Trophoblast cell (in vitro differentiated cells and primary cell): ENCODE measurements around the gene GLIS2.
A peak's percentile ranks its signal among the peaks of the same experiment; 100 is the strongest.

ENCODE experiments used
- DNase-seq, 2 donors: peaks; one replicate each; pipeline ENCODE4 v3.0.0-alpha.2; 2016
- H2AFZ ChIP-seq: 2 replicates; pipeline ENCODE4 v1.6.1; 2013; ENCODE audit warnings: low read length, moderate library complexity, mild to moderate bottlenecking; ENCODE audit not compliant: insufficient read depth, poor library complexity
- H2AK5ac ChIP-seq: 2 replicates; pipeline ENCODE4 v1.6.1; 2013; ENCODE audit warnings: mild to moderate bottlenecking, low read length
- H2BK120ac ChIP-seq: 2 replicates; pipeline ENCODE4 v1.6.1; 2013; ENCODE audit warnings: low read length, mild to moderate bottlenecking, moderate library complexity; ENCODE audit not compliant: insufficient read depth, poor library complexity
- H2BK12ac ChIP-seq: 2 replicates; pipeline ENCODE4 v1.6.1; 2013; ENCODE audit warnings: mild to moderate bottlenecking, low read length, moderate library complexity
- H2BK5ac ChIP-seq: 2 replicates; pipeline ENCODE4 v1.6.1; 2013; ENCODE audit warnings: low read length, low read depth, moderate library complexity, mild to moderate bottlenecking; ENCODE audit not compliant: poor library complexity
- H3K14ac ChIP-seq: 2 replicates; pipeline ENCODE4 v1.6.1; 2013; ENCODE audit warnings: mild to moderate bottlenecking, low read length
- H3K18ac ChIP-seq: 2 replicates; pipeline ENCODE4 v1.6.1; 2013; ENCODE audit warnings: mild to moderate bottlenecking, low read length
- H3K23ac ChIP-seq: 2 replicates; pipeline ENCODE4 v1.6.1; 2013; ENCODE audit warnings: low read length
- H3K27ac ChIP-seq: 2 replicates; pipeline ENCODE4 v1.5.1; 2013; ENCODE audit warnings: low read depth, mild to moderate bottlenecking, inconsistent platforms, low read length, moderate library complexity
- H3K27me3 ChIP-seq: 2 replicates; pipeline ENCODE4 v1.6.1; 2013; ENCODE audit warnings: inconsistent platforms, mild to moderate bottlenecking, low read length, moderate library complexity; ENCODE audit not compliant: insufficient read depth
- H3K36me3 ChIP-seq, 2 experiments: 1 replicate in 1 of 2; 2 replicates in 1 of 2; pipeline ENCODE4 v1.6.1; 2013; ENCODE audit warnings: low read length in 2 of 2, mild to moderate bottlenecking in 2 of 2, moderate library complexity in 1 of 2; ENCODE audit not compliant: insufficient read depth in 2 of 2, control insufficient read depth in 1 of 2
- H3K4ac ChIP-seq: 2 replicates; pipeline ENCODE4 v1.6.1; 2013; ENCODE audit warnings: low read depth, mild to moderate bottlenecking, low read length, moderate library complexity
- H3K4me1 ChIP-seq, 2 experiments: 1 replicate in 1 of 2; 2 replicates in 1 of 2; pipeline ENCODE4 v1.6.1; 2013; ENCODE audit warnings: low read length in 2 of 2, mild to moderate bottlenecking in 2 of 2, moderate library complexity in 1 of 2; ENCODE audit not compliant: insufficient read depth in 2 of 2, control insufficient read depth in 1 of 2
- H3K4me2 ChIP-seq: 2 replicates; pipeline ENCODE4 v1.6.1; 2013; ENCODE audit warnings: inconsistent platforms, mild to moderate bottlenecking, low read length, moderate library complexity
- H3K4me3 ChIP-seq: 2 replicates; pipeline ENCODE4 v1.5.1; 2013; ENCODE audit warnings: mild to moderate bottlenecking, low read depth, low read length, inconsistent platforms
- H3K79me1 ChIP-seq: one replicate; pipeline ENCODE4 v1.6.1; 2013; ENCODE audit warnings: low read length
- H3K79me2 ChIP-seq: 2 replicates; pipeline ENCODE4 v1.6.1; 2013; ENCODE audit warnings: low read length, mild to moderate bottlenecking; ENCODE audit not compliant: control insufficient read depth, insufficient read depth, poor library complexity
- H3K9ac ChIP-seq: 2 replicates; pipeline ENCODE4 v1.6.1; 2013; ENCODE audit warnings: mild to moderate bottlenecking, low read length
- H3K9me3 ChIP-seq: 2 replicates; pipeline ENCODE4 v1.6.1; 2013; ENCODE audit warnings: low read depth, mild to moderate bottlenecking, control low read depth, inconsistent platforms, low read length; ENCODE audit not compliant: insufficient read depth
- H4K12ac ChIP-seq: 2 replicates; pipeline ENCODE4 v1.6.1; 2013; ENCODE audit warnings: low read depth, mild to moderate bottlenecking, low read length, moderate library complexity
- H4K8ac ChIP-seq: 2 replicates; pipeline ENCODE4 v1.6.1; 2013; ENCODE audit warnings: low read depth, mild to moderate bottlenecking, low read length, moderate library complexity
- H4K91ac ChIP-seq: one replicate; pipeline ENCODE4 v1.6.1; 2013; ENCODE audit warnings: low read depth, mild to moderate bottlenecking, low read length, moderate library complexity
- WGBS: extraction: QIAGEN DNeasy Blood & Tissue Kit; methylation state at CpG from one replicate; pipeline ENCODE4 v1.1.7; 2013; ENCODE audit warnings: missing lambda C conversion rate; ENCODE audit not compliant: insufficient read length, insufficient coverage; ENCODE audit errors: extremely low coverage; 5-methylcytosine and 5-hydroxymethylcytosine counted together

Gene GLIS2

DNA sequence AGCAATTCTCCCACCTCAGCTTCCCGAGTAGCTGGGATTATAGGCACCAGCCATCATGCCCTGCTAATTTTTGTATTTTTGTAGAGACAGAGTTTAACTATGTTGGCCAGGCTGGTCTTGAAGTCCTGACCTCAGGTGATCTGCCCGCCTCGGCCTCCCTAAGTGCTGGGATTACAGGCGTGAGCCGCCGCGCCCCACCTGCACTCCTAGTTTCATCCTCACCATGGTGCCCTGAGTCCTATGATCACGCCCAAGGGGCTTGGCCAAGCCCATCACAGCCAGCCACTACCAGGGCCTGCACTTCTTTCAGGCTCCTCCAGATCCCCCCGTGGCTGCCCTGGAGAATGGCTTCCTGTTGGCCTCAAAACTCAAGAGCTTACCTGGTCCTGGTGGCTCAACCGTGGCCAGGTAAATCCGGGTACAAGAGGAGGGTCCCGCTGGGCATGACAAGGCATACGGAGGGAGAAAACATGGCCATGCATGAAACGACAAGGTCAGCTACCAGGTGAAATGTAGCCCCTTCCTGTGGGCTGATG, 22.6 kb upstream of the GLIS2 start:
- no peak for DNase-seq
- Histone ChIP-seq H4K91ac (peak overlapping the region; percentile 21), H3K4me2 (no peak overlapping the region), H3K4me3 (no peak overlapping the region), H4K12ac (no peak overlapping the region), H2AFZ (peak overlapping the region; percentile 14), H2BK120ac (peak overlapping the region; percentile 77), H2AK5ac (peak overlapping the region; percentile 73), H3K14ac (peak overlapping the region; percentile 82), H3K4ac (peak overlapping the region; percentile 10), H3K27ac (peak overlapping the region; percentile 63), H2BK12ac (peak overlapping the region; percentile 93), H3K4me1 (peaks cover 38 to 42% of the 10 kb centered on the region in 2 experiments), H3K9ac (no peak overlapping the region), H3K79me2 (peaks cover 6% of the 10 kb centered on the region), H3K36me3 (no peaks in the 10 kb centered on the region), H3K27me3 (no peaks in the 10 kb centered on the region), H4K8ac (peak overlapping the region; percentile 34), H3K23ac (no peak overlapping the region), H3K79me1 (peaks cover 21% of the 10 kb centered on the region), H3K18ac (peak overlapping the region; percentile 57), H2BK5ac (peak overlapping the region; percentile 60), H3K9me3 (no peaks in the 10 kb centered on the region)
- WGBS, result no CpG with 5 or more reads among the region's 14 CpGs

DNA sequence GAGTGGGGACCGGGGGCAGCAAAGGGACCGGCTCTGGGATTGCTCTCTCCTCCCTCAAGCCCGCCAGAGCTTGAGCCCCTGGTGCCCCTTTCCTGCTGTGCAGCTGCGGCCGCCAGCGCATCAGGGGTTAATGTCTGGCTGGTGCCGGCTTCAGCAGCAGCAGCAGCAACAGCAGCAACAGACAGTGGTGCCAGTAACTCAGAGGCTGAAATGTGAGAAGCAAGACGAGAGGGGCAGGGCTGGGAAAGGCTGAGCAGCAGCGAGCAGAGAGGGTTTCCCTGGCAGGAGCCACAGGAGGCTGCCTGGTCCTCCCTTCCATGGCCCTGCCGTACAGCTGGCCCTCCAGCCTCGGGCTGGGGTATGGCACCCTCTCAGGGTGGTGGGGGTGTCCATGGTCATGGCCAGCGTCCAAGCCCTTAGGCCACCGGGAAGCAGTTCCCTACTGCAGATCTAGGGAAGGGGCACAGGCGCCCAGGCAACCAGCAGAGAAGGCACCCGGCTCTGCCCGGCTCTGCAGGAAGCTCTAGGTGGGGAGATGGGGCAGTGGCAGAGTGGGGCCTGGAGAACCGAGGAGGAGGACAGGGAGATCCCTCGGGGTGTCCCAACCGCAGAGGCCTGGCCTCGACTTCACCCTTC, 21.9 kb upstream of the GLIS2 start:
- Histone ChIP-seq H4K8ac (peak overlapping the region; percentile 47), H2AK5ac (peak overlapping the region; percentile 62), H2BK5ac (peak overlapping the region; percentile 76), H4K12ac (peak overlapping the region; percentile 0), H3K4me2 (peak overlapping the region; percentile 57), H3K79me1 (peaks cover 27% of the 10 kb centered on the region), H3K9ac (no peak overlapping the region), H3K4ac (peak overlapping the region; percentile 22), H3K9me3 (no peaks in the 10 kb centered on the region), H3K79me2 (peaks cover 7% of the 10 kb centered on the region), H4K91ac (peak overlapping the region; percentile 83), H3K27ac (peak overlapping the region; percentile 83), H3K4me1 (peaks cover 40 to 48% of the 10 kb centered on the region in 2 experiments), H3K4me3 (no peak overlapping the region), H3K14ac (peak overlapping the region; percentile 82), H2BK12ac (peak overlapping the region; percentile 93), H2BK120ac (peak overlapping the region; percentile 84), H3K18ac (peak overlapping the region; percentile 75), H3K36me3 (no peaks in the 10 kb centered on the region), H2AFZ (peak overlapping the region; percentile 52), H3K23ac (no peak overlapping the region), H3K27me3 (no peaks in the 10 kb centered on the region)
- DNase-seq, result no peak
- no CpG with 5 or more reads among the region's 20 CpGs for WGBS

DNA sequence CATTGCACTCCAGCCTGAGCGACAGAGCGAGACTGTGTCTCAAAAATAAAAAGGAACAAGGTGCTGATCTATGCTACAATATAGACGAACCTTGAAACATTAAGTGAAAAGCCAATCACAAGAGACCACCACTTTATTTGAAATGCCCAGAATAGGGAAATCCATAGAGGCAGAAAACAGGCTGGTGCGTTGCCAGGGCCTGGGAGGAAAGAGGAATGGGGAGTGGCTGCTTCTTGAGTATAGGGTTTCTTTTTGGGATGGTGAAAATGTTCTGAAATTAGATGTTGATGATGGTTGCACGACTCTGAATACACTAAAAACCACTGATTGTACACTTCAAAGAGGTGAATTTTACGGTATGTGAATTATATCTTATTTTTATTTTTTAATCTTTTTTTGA, 20.3 kb upstream of the GLIS2 start:
- Histone ChIP-seq H2BK120ac (no peak overlapping the region), H2AFZ (no peak overlapping the region), H3K79me2 (peaks cover 9% of the 10 kb centered on the region), H2BK5ac (no peak overlapping the region), H2BK12ac (peak overlapping the region; percentile 34), H3K4me1 (peaks cover 37 to 51% of the 10 kb centered on the region in 2 experiments), H3K18ac (no peak overlapping the region), H4K91ac (no peak overlapping the region), H3K36me3 (no peaks in the 10 kb centered on the region), H3K14ac (no peak overlapping the region), H3K27ac (no peak overlapping the region), H4K8ac (no peak overlapping the region), H3K4ac (no peak overlapping the region), H2AK5ac (no peak overlapping the region), H3K9me3 (no peaks in the 10 kb centered on the region), H3K9ac (no peak overlapping the region), H3K79me1 (peaks cover 28% of the 10 kb centered on the region), H3K4me3 (no peak overlapping the region), H3K4me2 (no peak overlapping the region), H3K23ac (no peak overlapping the region), H3K27me3 (no peaks in the 10 kb centered on the region), H4K12ac (no peak overlapping the region)
- WGBS, result no CpG with 5 or more reads among the region's 6 CpGs
- DNase-seq, result no peak

DNA sequence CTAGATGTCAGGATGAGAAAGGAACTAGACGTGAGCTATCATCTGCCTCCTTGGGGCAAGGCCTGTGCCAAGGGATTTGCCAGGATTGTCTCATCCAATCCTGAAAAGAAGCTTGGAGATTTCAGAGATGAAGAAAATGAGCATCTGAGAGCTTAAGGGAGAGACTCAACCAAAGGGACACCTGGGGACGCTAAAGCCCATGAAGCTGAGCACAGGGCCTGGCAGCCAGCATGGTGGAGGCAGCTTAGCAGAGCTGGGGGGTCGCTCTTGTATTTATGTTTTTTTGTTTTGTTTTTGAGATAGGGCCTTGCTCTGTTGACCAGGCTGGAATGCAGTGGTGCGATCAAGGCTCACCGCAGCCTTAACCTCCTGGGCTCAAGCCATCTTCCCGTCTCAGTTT, 18.4 kb upstream of the GLIS2 start:
- Histone ChIP-seq H2BK12ac (peak overlapping the region; percentile 68), H3K36me3 (no peaks in the 10 kb centered on the region), H2AK5ac (no peak overlapping the region)

More for the DNA sequence above, 18.4 kb upstream of the GLIS2 start:
- Histone ChIP-seq H3K4me2 (no peak overlapping the region), H2AFZ (no peak overlapping the region), H4K8ac (no peak overlapping the region), H4K12ac (no peak overlapping the region), H3K9me3 (no peaks in the 10 kb centered on the region), H3K14ac (no peak overlapping the region), H2BK120ac (peak overlapping the region; percentile 28), H3K79me2 (peaks cover 9% of the 10 kb centered on the region), H4K91ac (peak overlapping the region; percentile 33), H3K4ac (no peak overlapping the region), H3K9ac (no peak overlapping the region), H3K4me1 (peaks cover 36 to 41% of the 10 kb centered on the region in 2 experiments), H2BK5ac (no peak overlapping the region), H3K4me3 (no peak overlapping the region), H3K27me3 (no peaks in the 10 kb centered on the region), H3K79me1 (peaks cover 30% of the 10 kb centered on the region), H3K23ac (no peak overlapping the region), H3K18ac (peak overlapping the region; percentile 18), H3K27ac (no peak overlapping the region)
- DNase-seq, result no peak
- no CpG with 5 or more reads among the region's 6 CpGs for WGBS
